GM04504 (cell line): ENCODE data around the gene EEF1AKMT1.

Experiments
- DNase-seq: peaks from one replicate; pipeline ENCODE4 v3.0.0-alpha.2; 2012; ENCODE audit warnings: low read depth

Gene EEF1AKMT1

GRCh38 chr13:20696073-20696472 is 77.7 kb downstream of the EEF1AKMT1 start:
- no peak for DNase-seq

- no peak for DNase-seq
Measured at GRCh38 chr13:20691616-20692015, 82.1 kb downstream of the EEF1AKMT1 start.

GRCh38 chr13:20689291-20689690 is 84.5 kb downstream of the EEF1AKMT1 start:
- DNase-seq, result no peak

GRCh38 chr13:20686863-20687579 is 86.7 kb downstream of the EEF1AKMT1 start:
- no peak for DNase-seq

- DNase-seq, result no peak
Measured at GRCh38 chr13:20686167-20686566, 87.6 kb downstream of the EEF1AKMT1 start.

- no peak for DNase-seq
Measured at GRCh38 chr13:20685092-20685491, 88.7 kb downstream of the EEF1AKMT1 start.

GRCh38 chr13:20684546-20684945 is 89.2 kb downstream of the EEF1AKMT1 start:
- DNase-seq, result no peak

- DNase-seq, result no peak
Measured at GRCh38 chr13:20684041-20684440, 89.7 kb downstream of the EEF1AKMT1 start.

GRCh38 chr13:20682061-20682460 is 91.7 kb downstream of the EEF1AKMT1 start:
- no peak for DNase-seq

- peak; percentile 48 for DNase-seq
Measured at GRCh38 chr13:20681481-20681880, 92.3 kb downstream of the EEF1AKMT1 start.

- no peak for DNase-seq
Measured at GRCh38 chr13:20680416-20681080, 93.2 kb downstream of the EEF1AKMT1 start.

- no peak for DNase-seq
Measured at GRCh38 chr13:20679879-20680278, 93.9 kb downstream of the EEF1AKMT1 start.
